ENCODE results near the gene TUT1. TPM values are rescaled to one million over a fixed set of nuclear protein-coding genes. Genes with fewer than 3 reads are reported as not detected.

TUT1 gene
- total RNA-seq, 2 experiments from 2014 or later, result 27.2 to 38.2 TPM

- Mint-ChIP-seq H3K36me3 (peaks cover 31% of the 10 kb centered on the region), H3K4me3 (no peak overlapping the region), H3K4me1 (peaks cover 16% of the 10 kb centered on the region), H3K9me3 (no peaks in the 10 kb centered on the region), H3K27ac (no peak overlapping the region), H3K27me3 (no peaks in the 10 kb centered on the region)
- POLR2A ChIA-PET, result interaction anchor here (0.5 kb wide), 1 partner anchor 85 kb away, joined by 5 read pairs; no protein-coding TSS in a partner anchor
- ATAC-seq (ENCODE audit: low read depth), result no peak
- no peak for DNase-seq
Measured at GRCh38 chr11:62536301-62536957, 54.9 kb downstream of the TUT1 start.

DNA sequence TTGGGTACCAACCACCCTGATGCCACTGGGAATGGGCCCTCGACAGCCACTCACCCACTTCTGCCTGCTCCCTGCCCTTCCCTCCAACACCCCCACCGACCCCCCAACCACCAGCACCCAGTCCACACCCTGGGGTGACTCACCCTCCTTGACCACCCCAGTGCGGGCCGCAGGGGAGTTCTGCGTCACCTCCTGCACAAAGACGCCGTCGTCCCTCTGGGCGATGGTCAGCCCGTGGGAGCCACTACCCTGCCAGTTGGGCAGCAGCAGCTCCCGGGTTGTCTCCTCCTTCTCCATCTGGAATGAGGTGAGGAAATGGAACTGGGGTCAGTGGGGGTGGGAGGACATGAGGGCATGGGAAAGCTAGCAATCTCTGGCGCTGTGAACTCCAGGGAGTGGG lies 55.5 kb downstream of the TUT1 start:
- Mint-ChIP-seq H3K27me3 (no peaks in the 10 kb centered on the region), H3K36me3 (peaks cover 29% of the 10 kb centered on the region), H3K9me3 (no peaks in the 10 kb centered on the region), H3K27ac (no peak overlapping the region), H3K4me3 (no peak overlapping the region), H3K4me1 (peaks cover 9% of the 10 kb centered on the region)
- POLR2A ChIA-PET, result interaction anchor here (0.5 kb wide), 1 partner anchor 84 kb away, joined by 5 read pairs; no protein-coding TSS in a partner anchor
- ATAC-seq (ENCODE audit: low read depth), result no peak
- no peak for DNase-seq

DNA sequence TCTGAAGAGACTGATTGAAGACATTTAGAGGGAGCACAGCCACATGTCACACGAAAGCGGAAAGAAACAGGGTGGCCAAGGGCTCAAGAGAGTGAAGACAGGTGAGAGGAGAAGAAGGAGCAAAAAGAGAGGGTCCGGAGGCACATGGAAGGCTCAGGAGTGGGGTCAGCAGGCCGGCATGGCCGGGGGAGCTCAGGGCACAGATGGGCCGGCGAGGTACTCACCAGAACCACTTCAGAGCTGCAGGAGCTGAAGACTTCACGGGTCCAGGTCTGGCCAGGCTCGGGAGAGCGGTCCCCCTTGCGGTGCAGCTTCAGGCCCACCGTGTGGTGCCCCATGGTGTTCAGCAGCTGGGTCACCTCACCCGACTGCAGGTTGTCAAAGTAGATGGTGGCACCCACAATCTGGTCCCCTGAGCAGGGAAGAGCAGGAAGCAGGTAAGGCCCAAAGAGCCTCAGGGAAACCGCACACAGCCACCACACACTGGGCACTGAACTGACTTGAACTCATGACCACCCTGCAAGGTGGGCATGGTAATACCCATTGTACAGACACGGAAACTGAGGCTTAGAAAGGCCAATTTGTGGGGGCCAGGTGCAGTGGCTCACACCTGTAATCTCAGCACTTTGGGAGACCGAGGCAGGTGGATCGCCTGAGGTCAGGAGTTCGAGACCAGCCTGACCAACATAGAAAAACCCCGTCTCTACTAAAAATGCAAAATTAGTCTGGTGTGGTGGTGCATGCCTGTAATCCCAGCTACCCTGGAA lies 56.4 kb downstream of the TUT1 start:
- H3K36me3 Mint-ChIP-seq, result peaks cover 29% of the 10 kb centered on the region
- H3K4me3 Mint-ChIP-seq, result no peak overlapping the region
- H3K27ac Mint-ChIP-seq, result no peak overlapping the region
- no peaks in the 10 kb centered on the region for H3K9me3 Mint-ChIP-seq
- H3K4me1 Mint-ChIP-seq, result peaks cover 9% of the 10 kb centered on the region
- ATAC-seq (ENCODE audit: low read depth), result no peak
- POLR2A ChIA-PET, result no interaction called here
- no peaks in the 10 kb centered on the region for H3K27me3 Mint-ChIP-seq
- no peak for DNase-seq

DNA sequence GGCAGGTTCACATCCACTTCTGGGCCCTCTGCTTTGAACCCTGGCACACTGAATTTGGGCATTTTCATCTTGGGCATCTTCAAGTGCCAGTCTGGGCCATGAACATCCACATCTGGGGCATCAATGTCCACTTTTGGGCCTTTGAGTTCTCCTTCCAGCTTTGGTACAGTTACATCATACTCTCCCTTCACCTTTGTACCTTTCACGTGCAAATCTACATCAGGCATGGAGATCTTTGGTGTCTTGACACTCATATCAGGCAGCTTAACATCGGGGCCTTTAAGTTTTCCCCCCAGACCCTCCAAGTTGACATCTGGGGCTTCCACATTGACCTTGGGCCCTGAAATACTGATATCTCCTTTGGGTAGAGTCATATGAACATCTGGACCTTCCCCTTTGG lies 59.2 kb downstream of the TUT1 start:
- no peaks in the 10 kb centered on the region for H3K27me3 Mint-ChIP-seq
- no peaks in the 10 kb centered on the region for H3K4me1 Mint-ChIP-seq
- H3K36me3 Mint-ChIP-seq, result peaks cover 38% of the 10 kb centered on the region
- ATAC-seq (ENCODE audit: low read depth), result no peak
- POLR2A ChIA-PET, result no interaction called here
- no peak overlapping the region for H3K4me3 Mint-ChIP-seq
- no peak for DNase-seq
- H3K27ac Mint-ChIP-seq, result no peak overlapping the region
- H3K9me3 Mint-ChIP-seq, result no peaks in the 10 kb centered on the region

Small RNAs within 50 kb of the gene (microRNA-seq; reads per million reads assigned to microRNA genes)
- 2.1 reads per million for gene MIR6747

Other genes starting within 250 kb of the TUT1 start
- not detected for gene SCGB1A1, start 172.5 kb downstream of the TUT1 start, total RNA-seq
- 100 to 1,000 TPM; 278 to 344 TPM for gene AHNAK, start 44.7 kb downstream of the TUT1 start, total RNA-seq
- gene EEF1G, start 17.6 kb downstream of the TUT1 start, total RNA-seq, result 1,000 to 10,000 TPM; 1,132 to 1,152 TPM
- 100 to 1,000 TPM; 231 to 233 TPM for gene MTA2, start 10.3 kb upstream of the TUT1 start, total RNA-seq
- 100 to 1,000 TPM; 183 to 185 TPM for gene EML3, start 21.3 kb upstream of the TUT1 start, total RNA-seq
- 1 to 10 TPM; 1.4 to 2.4 TPM for gene ROM1, start 21.7 kb upstream of the TUT1 start, total RNA-seq
- gene B3GAT3, start 30.5 kb upstream of the TUT1 start, total RNA-seq, result 10 to 100 TPM; 76.1 to 87.0 TPM
- gene GANAB, start 55.1 kb upstream of the TUT1 start, total RNA-seq, result 100 to 1,000 TPM; 291 to 300 TPM
- 10 to 100 TPM; 30.1 to 30.2 TPM for gene INTS5, start 61.8 kb upstream of the TUT1 start, total RNA-seq
- gene C11orf98, start 73.7 kb upstream of the TUT1 start, total RNA-seq, result 100 to 1,000 TPM in 1 of 2 experiments, 10 to 100 TPM in 1; 99.9 to 104 TPM
- 10 to 100 TPM; 23.3 to 27.3 TPM for gene CSKMT, start 73.8 kb upstream of the TUT1 start, total RNA-seq
- 1 to 10 TPM; 6.7 to 6.8 TPM for gene UQCC3, start 80.2 kb upstream of the TUT1 start, total RNA-seq
- gene LBHD1, start 80.7 kb upstream of the TUT1 start, total RNA-seq, result 10 to 100 TPM; 23.5 to 23.6 TPM
- gene UBXN1, start 87.5 kb upstream of the TUT1 start, total RNA-seq, result 100 to 1,000 TPM; 135 to 136 TPM
- gene LRRN4CL, start 98.0 kb upstream of the TUT1 start, total RNA-seq, result under 1 TPM; 0.19 to 0.23 TPM
- 10 to 100 TPM; 29.9 to 39.4 TPM for gene BSCL2, start 115.9 kb upstream of the TUT1 start, total RNA-seq
- not detected for gene GNG3, start 116.2 kb upstream of the TUT1 start, total RNA-seq
- 10 to 100 TPM; 67.9 to 72.5 TPM for gene HNRNPUL2, start 135.9 kb upstream of the TUT1 start, total RNA-seq
- gene TTC9C, start 137.0 kb upstream of the TUT1 start, total RNA-seq, result 10 to 100 TPM; 49.5 to 56.4 TPM
- 10 to 100 TPM; 14.0 to 17.1 TPM for gene ZBTB3, start 162.6 kb upstream of the TUT1 start, total RNA-seq
- gene POLR2G, start 170.1 kb upstream of the TUT1 start, total RNA-seq, result 10 to 100 TPM; 79.1 to 84.6 TPM
- 10 to 100 TPM; 20.6 to 22.2 TPM for gene TAF6L, start 179.9 kb upstream of the TUT1 start, total RNA-seq
- gene TMEM179B, start 195.9 kb upstream of the TUT1 start, total RNA-seq, result 10 to 100 TPM; 48.7 to 52.2 TPM
- gene TMEM223, start 200.5 kb upstream of the TUT1 start, total RNA-seq, result 10 to 100 TPM; 14.0 to 15.2 TPM
- 100 to 1,000 TPM; 124 to 131 TPM for gene NXF1, start 213.9 kb upstream of the TUT1 start, total RNA-seq
- gene STX5, start 240.5 kb upstream of the TUT1 start, total RNA-seq, result 10 to 100 TPM; 43.4 to 44.3 TPM
- not detected for gene TEX54, start 241.3 kb upstream of the TUT1 start, total RNA-seq
- 10 to 100 TPM; 75.2 to 78.0 TPM for gene WDR74, start 248.1 kb upstream of the TUT1 start, total RNA-seq